ENCODE results near the gene ABI3BP.

The ABI3BP gene

DNA sequence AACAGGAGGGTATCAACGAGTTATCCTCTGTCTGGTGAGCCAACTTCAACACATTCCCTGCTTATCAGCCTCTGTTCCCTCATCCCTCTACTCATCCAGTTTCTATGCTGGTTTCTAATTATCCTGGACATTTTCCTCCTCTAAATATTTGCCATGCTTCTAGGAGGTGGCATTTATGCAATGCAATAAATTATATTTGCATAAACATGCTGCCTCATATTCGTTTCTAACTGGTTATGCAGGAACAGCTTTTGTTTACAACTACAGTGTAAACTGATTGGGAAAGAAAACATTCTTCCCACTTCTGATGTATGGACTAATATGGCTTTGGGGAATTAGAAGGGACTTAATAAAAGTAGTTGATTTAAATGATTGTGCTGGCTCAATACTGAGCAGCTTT lies 161.6 kb downstream of the ABI3BP start:
- no peak for DNase-seq (ENCODE audit: low spot score)

DNA sequence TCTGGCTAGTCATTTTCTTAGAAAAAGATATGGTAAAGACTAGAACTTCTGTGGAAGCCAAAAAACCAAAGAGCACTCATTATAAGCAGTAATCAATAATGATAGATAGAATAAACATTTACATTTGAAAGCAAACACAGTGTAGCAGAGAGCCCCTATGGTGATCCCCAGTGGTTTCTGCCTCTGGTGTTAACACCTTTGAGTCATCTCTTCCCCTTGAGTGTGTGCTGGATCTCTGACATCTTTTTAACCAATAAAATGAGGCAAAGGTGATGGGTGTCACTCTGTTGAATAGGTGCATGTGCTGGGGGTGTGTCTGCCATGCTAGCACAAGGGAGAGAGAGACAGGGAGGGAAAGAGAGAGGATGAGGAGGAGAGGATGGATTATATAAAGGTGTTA lies 162.3 kb downstream of the ABI3BP start:
- DNase-seq (ENCODE audit: low spot score): no peak

DNA sequence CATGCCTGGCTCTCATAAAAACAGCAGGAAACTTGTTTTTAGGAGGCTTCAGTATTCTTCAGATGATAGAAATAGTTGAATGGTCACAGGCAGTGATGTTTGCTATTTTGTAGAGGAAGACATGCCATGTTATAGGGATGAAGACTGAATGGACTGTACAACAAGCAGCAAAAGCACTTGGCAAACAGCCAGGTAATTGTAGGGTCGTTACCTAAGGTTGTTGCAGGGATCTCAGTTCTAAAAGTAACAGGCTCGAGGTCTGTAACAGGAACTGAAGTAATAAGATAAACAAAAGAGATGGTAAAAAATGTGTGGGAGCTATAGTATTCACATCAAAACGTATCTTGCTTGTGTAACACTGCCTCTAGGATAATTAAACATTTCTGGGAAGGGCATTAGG lies 167.6 kb downstream of the ABI3BP start:
- DNase-seq (ENCODE audit: low spot score): no peak

DNA sequence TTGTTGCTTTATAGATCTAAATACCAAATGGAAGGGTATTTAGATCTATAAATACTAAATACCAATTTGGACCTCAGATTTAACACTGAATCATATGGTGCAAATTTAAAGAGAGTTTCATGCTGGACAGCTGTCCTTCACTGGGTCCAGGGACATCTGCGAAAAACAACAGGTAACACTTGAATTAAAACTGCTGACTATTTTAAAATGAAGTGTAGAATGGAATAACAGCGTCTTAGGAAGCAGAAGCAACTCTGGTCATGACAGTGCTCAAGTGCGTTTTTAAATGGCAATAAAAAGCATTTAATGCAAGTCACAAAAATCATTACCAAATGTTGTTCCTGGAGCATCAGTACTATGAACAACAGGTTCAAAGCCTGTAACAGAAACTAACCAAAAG lies 177.6 kb downstream of the ABI3BP start:
- no peak for DNase-seq (ENCODE audit: low spot score)

DNA sequence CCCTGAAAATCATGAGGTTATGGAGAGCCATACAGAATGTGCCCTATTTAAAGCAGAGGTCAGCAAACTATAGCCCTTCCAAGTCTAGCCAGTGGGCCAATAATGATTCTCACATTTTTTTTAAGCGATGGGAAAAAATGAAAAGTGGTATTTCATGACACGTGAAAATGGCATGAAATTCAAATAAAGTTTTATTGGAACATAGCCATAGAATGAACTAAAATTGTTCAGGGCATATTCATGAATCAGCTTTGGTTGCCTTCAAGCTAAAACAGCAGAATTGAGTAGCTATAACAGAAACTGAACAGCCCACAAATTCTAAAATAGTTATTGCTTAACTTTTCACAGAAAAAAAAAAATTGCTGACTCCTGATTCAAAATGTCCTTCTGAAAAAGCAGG lies 179.4 kb downstream of the ABI3BP start:
- DNase-seq (ENCODE audit: low spot score): no peak

DNA sequence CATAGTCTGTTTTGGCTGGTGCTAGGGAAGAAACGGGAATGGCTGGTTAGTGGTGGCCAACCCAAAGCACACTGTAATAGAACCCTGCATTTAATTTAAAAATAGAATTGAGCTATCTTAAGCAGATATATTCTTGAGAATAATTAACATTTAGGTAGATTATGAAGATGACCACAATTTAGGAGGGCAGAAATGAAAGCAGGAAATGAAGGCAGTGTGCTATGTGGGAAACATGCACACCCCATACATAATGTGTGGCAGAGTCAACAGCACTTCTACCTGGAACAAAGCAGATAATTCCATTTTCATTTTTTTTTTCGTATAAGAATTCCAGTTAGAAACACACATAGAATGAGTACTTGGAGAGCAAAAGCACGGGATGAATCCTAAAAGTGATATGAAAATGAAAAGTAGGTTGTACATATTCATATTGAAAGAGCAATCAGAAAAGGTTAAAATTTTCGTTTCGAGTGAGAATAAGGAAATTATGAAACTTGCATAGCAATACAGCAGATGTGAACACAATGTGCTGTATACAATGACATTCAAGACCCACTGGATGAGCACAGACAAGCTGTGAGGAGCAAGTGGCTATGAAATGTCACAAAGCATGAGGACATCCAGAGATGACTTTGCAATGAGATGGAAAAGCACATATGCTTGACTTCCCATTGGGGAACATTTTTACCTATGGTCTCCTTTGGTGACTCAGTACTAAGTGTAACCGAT lies 181.3 kb downstream of the ABI3BP start:
- no peak for DNase-seq (ENCODE audit: low spot score)

DNA sequence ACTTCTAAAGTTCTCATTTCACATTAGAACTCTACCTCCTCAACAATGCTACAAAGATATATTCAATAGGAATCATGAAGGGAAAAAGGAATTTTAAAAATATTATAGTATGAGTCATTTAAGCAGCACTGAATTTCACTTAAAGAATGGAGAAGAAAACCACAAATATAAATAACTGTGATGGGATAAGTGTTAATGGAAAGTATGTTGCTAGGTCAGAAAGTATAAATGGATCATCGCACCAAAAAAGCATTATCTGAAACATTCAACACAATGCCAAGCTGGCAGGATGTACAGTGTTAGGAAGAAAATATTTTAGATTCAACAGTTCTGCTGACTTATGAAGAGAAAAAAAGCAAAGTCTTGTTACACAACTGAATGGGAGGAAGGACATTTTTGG lies 182.6 kb downstream of the ABI3BP start:
- no peak for DNase-seq (ENCODE audit: low spot score)

DNA sequence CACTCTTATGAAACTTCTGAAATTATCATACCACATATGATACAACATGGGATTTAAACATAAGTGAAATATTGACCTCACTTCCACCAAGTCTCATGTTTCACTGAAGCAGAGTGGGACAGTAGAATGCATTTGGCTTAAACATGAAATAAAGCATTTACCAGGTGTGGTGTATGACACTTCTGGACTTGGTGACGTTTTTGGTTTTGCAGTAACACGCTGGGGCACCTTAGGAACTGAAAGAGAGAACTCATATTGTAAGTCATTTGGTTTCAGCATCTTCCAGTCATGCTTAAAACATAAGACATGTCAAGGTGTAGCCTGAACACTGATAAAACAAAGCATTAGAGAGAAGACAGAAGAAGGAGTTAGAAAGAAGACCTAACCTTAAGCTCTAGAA lies 188.6 kb downstream of the ABI3BP start:
- no peak for DNase-seq (ENCODE audit: low spot score)

DNA sequence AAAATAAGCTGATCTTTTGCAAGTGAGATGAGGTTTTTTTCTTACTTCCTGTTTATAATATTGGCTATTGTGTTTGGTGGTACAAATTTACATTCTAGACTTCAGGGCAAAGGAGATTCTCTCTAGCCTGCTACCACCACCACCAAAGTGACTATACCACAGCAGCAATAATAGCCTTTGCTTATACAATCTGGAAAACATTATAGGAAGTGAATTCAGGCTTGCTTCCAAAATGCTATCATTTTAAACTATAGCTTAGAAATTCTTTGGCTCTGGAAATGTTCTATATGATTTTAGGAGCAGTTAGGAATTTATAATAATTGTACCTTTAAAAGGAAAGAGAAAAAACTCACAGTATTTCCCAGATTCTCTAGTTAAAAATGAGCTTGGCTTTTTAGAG lies 189.5 kb downstream of the ABI3BP start:
- DNase-seq (ENCODE audit: low spot score): no peak

DNA sequence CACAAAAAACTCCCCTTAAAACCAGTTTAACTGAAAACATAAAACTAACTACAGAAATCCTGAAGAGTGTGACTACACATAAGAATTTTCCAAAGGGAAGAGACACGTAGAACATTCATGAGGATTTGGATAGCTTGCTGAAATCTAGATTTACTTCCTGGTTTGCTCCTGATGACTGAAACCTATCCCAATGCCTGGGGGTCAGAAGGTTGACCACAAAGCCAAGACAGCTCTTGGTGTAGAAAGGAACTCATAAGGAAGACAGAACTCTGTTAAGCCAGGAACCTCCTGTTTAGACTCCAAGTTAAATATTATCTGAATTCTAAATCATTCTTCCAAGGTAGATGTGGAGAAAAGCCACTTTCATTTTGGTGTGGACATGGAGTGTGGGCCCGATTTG lies 191.1 kb downstream of the ABI3BP start:
- no peak for DNase-seq (ENCODE audit: low spot score)

DNA sequence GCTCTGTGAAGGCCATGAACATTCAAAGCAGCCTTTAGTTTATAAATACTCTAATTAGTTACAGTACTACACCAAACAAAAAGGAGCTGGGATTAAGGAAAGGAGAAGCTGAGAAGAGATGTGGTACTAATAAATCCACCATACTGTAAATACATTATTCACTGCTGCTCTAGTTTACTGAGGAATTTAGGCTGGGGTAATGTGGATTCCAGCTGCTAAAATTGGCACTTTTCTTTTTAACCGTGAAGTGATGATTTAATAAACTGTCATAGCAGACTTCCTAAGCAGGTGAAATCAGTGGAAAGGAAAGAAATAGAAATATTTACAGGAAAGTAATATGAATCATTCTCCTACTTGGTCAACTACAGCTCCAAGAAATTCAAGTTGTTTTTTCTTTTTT lies 195.2 kb downstream of the ABI3BP start:
- DNase-seq (ENCODE audit: low spot score): no peak

DNA sequence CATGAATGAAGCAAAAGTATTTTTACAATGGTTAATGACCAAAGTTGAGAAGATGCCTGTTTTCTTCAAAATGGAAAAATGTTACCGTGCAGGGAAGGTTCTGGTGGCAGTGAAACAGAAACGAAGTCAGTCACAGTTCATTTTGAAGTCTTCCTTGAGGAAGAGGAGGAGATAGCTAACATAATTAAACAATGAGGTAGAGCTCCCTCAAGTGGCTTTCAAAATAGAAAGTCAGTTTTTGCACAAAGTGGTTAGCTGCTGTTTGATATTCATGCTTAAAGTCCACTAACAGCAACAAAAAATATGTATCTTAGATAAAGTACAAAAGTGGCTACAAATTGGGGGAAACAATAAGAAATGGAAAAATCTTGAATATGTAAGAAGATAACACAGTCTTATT lies 196.7 kb downstream of the ABI3BP start:
- no peak for DNase-seq (ENCODE audit: low spot score)

DNA sequence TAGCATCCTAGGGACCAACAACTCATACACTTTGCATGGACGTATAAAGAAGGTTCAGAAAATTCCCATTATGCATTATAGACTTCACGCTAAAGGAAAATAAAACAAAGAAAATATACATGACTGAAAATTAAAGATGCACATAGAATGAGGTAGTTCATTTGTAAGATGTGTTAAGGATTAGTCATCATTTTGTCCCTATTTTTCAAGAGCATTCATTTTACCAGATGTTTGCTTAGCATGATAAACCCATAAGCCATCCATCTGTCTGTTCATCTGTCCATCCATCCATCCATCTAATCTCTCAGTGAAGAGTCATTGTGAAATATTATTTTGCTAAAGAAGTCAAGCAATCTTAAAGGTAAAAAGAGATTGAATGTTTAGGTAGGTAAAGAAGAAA lies 203.6 kb downstream of the ABI3BP start:
- DNase-seq (ENCODE audit: low spot score): no peak

DNA sequence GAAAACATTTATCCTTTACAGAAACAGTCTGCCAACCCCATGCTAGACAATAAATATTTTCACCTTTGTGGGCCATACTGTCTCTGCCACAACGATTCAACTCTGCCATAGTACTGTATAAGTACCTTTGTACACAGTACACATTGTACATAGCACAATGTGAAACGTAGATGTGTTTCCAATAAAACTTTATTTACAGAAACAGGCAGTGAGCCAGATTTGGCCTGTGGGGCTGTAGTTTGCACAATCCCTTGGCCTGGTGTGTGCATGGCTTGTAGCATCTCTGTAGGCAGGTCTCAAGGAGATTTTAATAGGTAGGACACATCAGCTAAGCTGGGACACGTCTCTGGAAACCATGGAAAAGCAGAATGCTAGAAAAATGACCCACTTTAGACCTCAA lies 209.6 kb downstream of the ABI3BP start:
- DNase-seq (ENCODE audit: low spot score): no peak

DNA sequence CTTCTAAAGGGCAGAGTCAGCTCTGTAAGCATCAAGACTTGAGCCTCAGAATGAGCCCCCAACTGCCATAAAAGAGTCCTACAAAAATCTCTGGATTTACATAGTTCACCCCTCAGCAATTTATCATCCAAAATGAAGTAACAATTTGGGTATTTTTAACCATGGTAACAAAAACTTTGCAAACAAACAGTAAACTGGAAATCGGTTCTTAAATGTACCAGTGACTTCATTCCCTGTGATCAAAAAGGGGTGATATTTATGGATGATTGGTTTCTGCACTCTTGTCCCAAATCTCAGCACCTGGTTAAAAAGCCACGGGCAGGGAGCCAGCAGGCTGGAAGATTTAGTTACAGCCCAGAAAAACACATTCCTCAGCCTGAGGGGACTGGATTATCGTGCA lies 210.3 kb downstream of the ABI3BP start:
- DNase-seq (ENCODE audit: low spot score): no peak

DNA sequence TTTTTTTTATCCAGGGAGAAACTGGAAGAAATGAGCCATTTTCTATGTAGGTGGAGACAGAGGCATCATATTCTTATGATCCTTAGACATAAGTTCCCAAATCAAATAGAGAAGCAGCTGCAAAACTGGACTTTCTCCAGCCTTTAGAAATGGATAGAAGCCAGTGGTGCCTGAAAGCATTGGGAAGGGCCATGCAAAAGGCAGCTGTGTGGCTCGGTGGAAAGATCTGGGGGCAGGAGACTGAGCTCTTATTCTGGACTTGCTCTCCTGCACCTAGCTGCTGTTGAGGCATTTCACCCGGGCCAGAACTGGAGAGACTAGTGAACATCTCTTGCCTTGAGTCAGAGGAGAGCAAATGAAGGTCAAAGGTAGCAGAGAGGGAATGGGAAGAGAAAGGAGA lies 210.9 kb downstream of the ABI3BP start:
- DNase-seq (ENCODE audit: low spot score): no peak

DNA sequence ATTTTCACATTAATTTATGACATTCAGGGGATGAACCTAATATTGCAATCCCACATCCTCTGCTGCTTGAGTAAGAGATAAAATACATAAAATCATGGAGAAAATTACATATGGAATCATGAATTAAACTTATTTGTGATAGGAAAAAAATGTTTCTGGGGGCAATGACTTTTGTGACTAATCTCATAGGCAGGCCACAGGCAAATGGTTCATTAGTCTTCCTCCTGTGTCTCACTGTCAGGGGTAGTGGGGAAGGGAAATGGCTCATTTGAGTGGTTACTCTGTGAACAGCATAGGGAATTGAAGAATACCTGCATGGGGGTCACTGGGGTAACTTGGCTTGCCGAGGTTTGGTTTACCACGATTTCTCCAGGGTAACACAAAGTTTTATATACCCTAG lies 211.9 kb downstream of the ABI3BP start:
- DNase-seq (ENCODE audit: low spot score): no peak

DNA sequence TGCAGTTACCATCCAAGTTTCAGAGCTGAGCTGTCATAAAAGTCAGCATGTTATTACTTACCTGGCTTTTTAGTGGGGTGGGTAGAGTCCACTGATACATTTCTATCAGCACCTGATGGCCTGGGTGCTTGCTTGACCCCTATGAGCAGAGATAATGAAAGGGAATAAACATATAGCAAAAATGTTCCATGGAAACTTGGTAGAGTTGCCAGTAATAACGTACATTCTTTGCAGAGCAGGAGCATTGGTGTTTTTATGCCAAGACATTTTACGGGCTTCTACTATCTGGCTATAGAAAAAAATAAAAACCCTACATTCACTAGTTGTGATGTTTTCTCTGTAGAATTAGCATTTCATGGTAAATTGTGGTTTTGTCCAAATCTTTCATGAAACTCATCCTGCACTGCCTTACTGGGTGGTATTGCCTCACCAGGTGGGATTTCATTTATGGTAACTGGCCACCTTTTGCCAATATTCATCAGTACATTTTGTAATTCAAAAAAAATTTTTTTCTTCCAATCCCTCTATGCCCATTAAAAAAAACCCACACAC lies 213.1 kb downstream of the ABI3BP start:
- DNase-seq (ENCODE audit: low spot score): no peak

DNA sequence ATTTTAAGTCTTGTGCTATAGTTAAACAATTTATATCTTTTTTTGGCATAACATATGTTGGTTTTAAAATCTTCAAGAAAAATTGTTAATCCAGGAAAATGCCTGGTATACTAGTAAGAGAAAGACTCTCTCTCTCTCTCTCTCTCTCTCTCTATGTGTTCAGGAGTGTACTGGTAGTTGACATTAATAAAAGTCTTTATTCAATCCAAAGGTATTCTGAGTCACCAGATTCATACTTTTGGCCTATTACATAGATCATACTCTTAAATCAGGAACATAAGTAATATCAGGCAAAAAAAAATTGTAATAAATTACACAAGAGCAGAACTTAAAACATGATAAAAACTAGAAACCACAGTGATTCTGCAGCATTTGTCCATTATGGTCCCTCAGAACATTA lies 213.7 kb downstream of the ABI3BP start:
- DNase-seq (ENCODE audit: low spot score): no peak

DNA sequence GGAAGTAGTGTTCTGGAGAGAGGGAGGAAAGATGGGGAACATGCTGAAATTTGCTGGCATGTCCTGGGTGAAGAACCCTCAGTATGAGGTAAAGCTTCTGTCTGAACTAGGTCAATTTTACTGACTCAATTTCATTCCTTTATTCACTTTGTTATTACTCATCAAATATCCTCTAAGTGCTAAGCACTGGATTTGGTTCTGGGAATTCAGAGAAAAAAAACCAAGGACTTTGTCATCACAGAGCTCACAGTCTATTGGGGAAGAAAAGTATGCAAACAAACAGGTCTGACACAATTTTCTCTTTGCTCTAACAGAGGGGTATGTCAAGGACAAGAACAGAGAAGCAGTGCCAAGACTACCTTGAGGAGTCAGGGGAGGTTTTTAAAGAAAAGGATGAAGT lies 215.9 kb downstream of the ABI3BP start:
- no peak for DNase-seq (ENCODE audit: low spot score)

DNA sequence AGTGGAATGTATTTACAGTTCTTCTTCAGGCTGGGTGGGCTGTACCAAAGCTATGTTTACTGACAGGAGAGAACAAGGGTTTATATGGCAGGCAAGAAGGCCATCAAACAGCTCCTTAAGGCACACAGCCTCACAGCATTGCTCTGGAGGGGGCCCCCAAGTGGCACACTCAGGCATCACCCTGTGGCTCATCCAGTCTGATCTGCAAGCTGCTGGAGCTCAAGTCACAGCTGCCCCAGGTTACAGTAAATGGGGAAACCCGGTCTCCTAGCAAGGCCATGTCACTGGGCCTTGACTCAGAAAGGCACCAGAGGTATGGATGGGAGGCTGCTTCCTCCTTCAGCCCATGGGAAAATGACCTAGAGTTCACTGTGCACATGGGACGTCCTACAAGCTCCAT lies 216.5 kb downstream of the ABI3BP start:
- peak; percentile 38 for DNase-seq (ENCODE audit: low spot score)

DNA sequence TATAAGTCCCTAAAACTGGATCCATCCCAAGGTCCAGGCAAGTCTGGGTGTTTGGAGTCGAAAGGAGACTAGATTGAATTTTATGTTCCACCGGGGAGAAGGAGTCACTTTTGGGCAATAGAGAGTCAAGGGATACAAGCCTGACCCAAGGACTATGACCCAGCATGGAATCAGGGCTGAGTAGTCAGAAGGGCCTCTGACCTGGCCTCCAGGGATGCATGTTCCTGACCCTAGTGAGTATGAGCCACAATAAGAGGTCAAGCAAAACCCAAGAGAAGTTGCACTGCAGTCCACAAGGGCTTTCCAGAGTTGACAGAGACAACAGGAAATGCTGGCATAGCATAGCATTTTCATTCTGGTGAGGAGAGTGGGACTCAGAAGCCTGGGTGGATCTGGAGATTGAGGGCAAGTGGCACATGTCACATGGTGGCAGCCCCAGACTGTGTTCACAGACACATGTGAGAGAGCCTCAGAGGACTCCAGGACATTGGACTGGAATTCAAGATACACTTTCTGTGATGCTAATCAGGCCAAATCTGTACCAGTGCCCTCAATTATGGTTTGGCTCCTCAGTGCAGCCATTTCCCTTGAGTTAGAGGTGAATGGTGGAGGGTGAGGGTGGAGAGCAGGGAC lies 217.0 kb downstream of the ABI3BP start:
- no peak for DNase-seq (ENCODE audit: low spot score)

DNA sequence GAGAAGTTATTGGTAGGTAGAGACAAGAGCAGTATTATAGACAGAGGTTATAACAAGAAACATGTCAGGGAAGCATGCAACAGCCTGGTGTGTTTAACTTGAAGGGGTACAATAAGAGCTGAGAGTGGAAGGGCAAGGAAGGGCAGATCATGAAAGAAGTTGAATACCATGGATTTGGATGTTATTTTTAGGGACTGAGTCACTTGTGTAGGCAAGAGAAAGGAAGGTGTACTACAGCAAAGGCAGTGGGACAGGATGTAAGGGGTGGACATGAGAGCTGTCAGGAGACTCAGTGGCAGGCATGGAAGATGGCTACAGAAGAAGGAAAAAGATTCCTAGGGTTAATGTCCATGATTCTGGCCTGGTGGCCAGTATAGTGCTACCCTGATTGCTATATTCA lies 217.6 kb downstream of the ABI3BP start:
- no peak for DNase-seq (ENCODE audit: low spot score)

DNA sequence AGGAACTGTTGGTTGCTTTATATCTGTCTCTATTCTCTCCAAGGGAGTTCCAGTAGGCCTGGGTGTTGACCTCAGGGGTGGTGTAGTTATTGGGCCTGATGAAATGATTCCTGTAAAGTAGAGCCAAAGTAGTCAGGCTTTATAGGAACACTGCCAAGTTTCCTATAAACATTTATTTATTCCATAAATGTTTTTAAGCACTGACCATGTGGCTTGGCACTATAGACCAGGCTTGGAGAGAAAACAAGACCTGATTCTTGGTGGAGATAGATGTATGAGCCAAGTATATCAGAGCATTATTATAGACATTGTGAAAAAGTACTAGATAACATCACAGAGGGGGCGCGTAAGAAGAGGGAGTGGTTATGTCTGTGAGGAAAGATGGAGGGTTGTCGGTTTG lies 218.0 kb downstream of the ABI3BP start:
- no peak for DNase-seq (ENCODE audit: low spot score)

All from iPS-NIHi11 (cell line).